ENCODE results near the gene HSD17B2.

Gene HSD17B2

GRCh38 chr16:82024883-82025282 lies 10.2 kb upstream of the HSD17B2 start:
- H3K9me3 Mint-ChIP-seq: no peaks in the 10 kb centered on the region
- no peak overlapping the region for H3K4me3 Mint-ChIP-seq
- H3K27ac Mint-ChIP-seq (ENCODE audit: low read depth): no peak overlapping the region
- no peak for DNase-seq (ENCODE audit: low spot score in 2 of 2)
- peaks cover 40% of the 10 kb centered on the region for H3K27me3 Mint-ChIP-seq
- no peak for ATAC-seq (replicated peaks; ENCODE audit: extremely low read depth, poor library complexity, severe bottlenecking)
- no peaks in the 10 kb centered on the region for H3K4me1 Mint-ChIP-seq
- no peaks in the 10 kb centered on the region for H3K36me3 Mint-ChIP-seq (ENCODE audit: insufficient read depth)

- ATAC-seq (replicated peaks; ENCODE audit: extremely low read depth, poor library complexity, severe bottlenecking): no peak
Observed at GRCh38 chr16:82027629-82028064, 7.4 kb upstream of the HSD17B2 start.

GRCh38 chr16:82031116-82032084 lies 3.7 kb upstream of the HSD17B2 start:
- no peak overlapping the region for H3K27ac Mint-ChIP-seq (ENCODE audit: low read depth)
- no peak for DNase-seq (ENCODE audit: low spot score in 2 of 2)
- no peak for ATAC-seq (replicated peaks; ENCODE audit: extremely low read depth, poor library complexity, severe bottlenecking)
- H3K27me3 Mint-ChIP-seq: peaks cover 30% of the 10 kb centered on the region
- no peaks in the 10 kb centered on the region for H3K9me3 Mint-ChIP-seq
- H3K4me1 Mint-ChIP-seq: no peaks in the 10 kb centered on the region
- H3K4me3 Mint-ChIP-seq: no peak overlapping the region
- H3K36me3 Mint-ChIP-seq (ENCODE audit: insufficient read depth): no peaks in the 10 kb centered on the region

More at GRCh38 chr16:82027629-82028064, 7.4 kb upstream of the HSD17B2 start:
- peaks cover 35% of the 10 kb centered on the region for H3K27me3 Mint-ChIP-seq
- H3K9me3 Mint-ChIP-seq: no peaks in the 10 kb centered on the region
- no peaks in the 10 kb centered on the region for H3K4me1 Mint-ChIP-seq
- no peaks in the 10 kb centered on the region for H3K36me3 Mint-ChIP-seq (ENCODE audit: insufficient read depth)
- DNase-seq (ENCODE audit: low spot score in 2 of 2): no peak
- no peak overlapping the region for H3K27ac Mint-ChIP-seq (ENCODE audit: low read depth)
- no peak overlapping the region for H3K4me3 Mint-ChIP-seq

GRCh38 chr16:82033006-82033405 lies 2.0 kb upstream of the HSD17B2 start:
- H3K9me3 Mint-ChIP-seq: no peaks in the 10 kb centered on the region
- no peaks in the 10 kb centered on the region for H3K4me1 Mint-ChIP-seq
- ATAC-seq (replicated peaks; ENCODE audit: extremely low read depth, poor library complexity, severe bottlenecking) (no peak), DNase-seq (ENCODE audit: low spot score in 2 of 2) (no peak)
- no peak overlapping the region for H3K27ac Mint-ChIP-seq (ENCODE audit: low read depth)
- no peak overlapping the region for H3K4me3 Mint-ChIP-seq
- H3K27me3 Mint-ChIP-seq: peaks cover 30% of the 10 kb centered on the region
- H3K36me3 Mint-ChIP-seq (ENCODE audit: insufficient read depth): no peaks in the 10 kb centered on the region

- H3K4me1 Mint-ChIP-seq: no peaks in the 10 kb centered on the region
- no peaks in the 10 kb centered on the region for H3K36me3 Mint-ChIP-seq (ENCODE audit: insufficient read depth)
- peaks cover 37% of the 10 kb centered on the region for H3K27me3 Mint-ChIP-seq
- no peak overlapping the region for H3K27ac Mint-ChIP-seq (ENCODE audit: low read depth)
- no peak for ATAC-seq (replicated peaks; ENCODE audit: extremely low read depth, poor library complexity, severe bottlenecking)
- H3K9me3 Mint-ChIP-seq: no peaks in the 10 kb centered on the region
- no peak overlapping the region for H3K4me3 Mint-ChIP-seq
- DNase-seq (ENCODE audit: low spot score in 2 of 2): no peak
Observed at GRCh38 chr16:82033683-82034300, 1.3 kb upstream of the HSD17B2 start.

GRCh38 chr16:82037251-82037650 lies 2.2 kb downstream of the HSD17B2 start:
- Mint-ChIP-seq H3K27ac (ENCODE audit: low read depth) (no peak overlapping the region), H3K4me1 (no peaks in the 10 kb centered on the region), H3K9me3 (no peaks in the 10 kb centered on the region), H3K4me3 (no peak overlapping the region), H3K27me3 (peaks cover 45% of the 10 kb centered on the region), H3K36me3 (ENCODE audit: insufficient read depth) (no peaks in the 10 kb centered on the region)
- DNase-seq (ENCODE audit: low spot score in 2 of 2): no peak
- no peak for ATAC-seq (replicated peaks; ENCODE audit: extremely low read depth, poor library complexity, severe bottlenecking)

GRCh38 chr16:82037666-82038065 lies 2.6 kb downstream of the HSD17B2 start:
- H3K4me3 Mint-ChIP-seq: no peak overlapping the region
- DNase-seq (ENCODE audit: low spot score in 2 of 2) (no peak), ATAC-seq (replicated peaks; ENCODE audit: extremely low read depth, poor library complexity, severe bottlenecking) (no peak)
- H3K4me1 Mint-ChIP-seq: no peaks in the 10 kb centered on the region
- no peak overlapping the region for H3K27ac Mint-ChIP-seq (ENCODE audit: low read depth)
- no peaks in the 10 kb centered on the region for H3K36me3 Mint-ChIP-seq (ENCODE audit: insufficient read depth)
- peaks cover 41% of the 10 kb centered on the region for H3K27me3 Mint-ChIP-seq
- H3K9me3 Mint-ChIP-seq: no peaks in the 10 kb centered on the region

- Mint-ChIP-seq H3K4me3 (no peak overlapping the region), H3K27ac (ENCODE audit: low read depth) (no peak overlapping the region), H3K36me3 (ENCODE audit: insufficient read depth) (no peaks in the 10 kb centered on the region), H3K9me3 (no peaks in the 10 kb centered on the region), H3K27me3 (peaks cover 19% of the 10 kb centered on the region), H3K4me1 (no peaks in the 10 kb centered on the region)
- DNase-seq (ENCODE audit: low spot score in 2 of 2): no peak
- no peak for ATAC-seq (replicated peaks; ENCODE audit: extremely low read depth, poor library complexity, severe bottlenecking)
Observed at GRCh38 chr16:82040296-82040695, 5.2 kb downstream of the HSD17B2 start.

GRCh38 chr16:82041542-82041941 lies 6.5 kb downstream of the HSD17B2 start:
- Mint-ChIP-seq H3K36me3 (ENCODE audit: insufficient read depth) (no peaks in the 10 kb centered on the region), H3K4me3 (no peak overlapping the region), H3K27me3 (peaks cover 18% of the 10 kb centered on the region), H3K4me1 (no peaks in the 10 kb centered on the region), H3K9me3 (no peaks in the 10 kb centered on the region), H3K27ac (ENCODE audit: low read depth) (no peak overlapping the region)
- ATAC-seq (replicated peaks; ENCODE audit: extremely low read depth, poor library complexity, severe bottlenecking): no peak
- DNase-seq (ENCODE audit: low spot score in 2 of 2): no peak

- no peaks in the 10 kb centered on the region for H3K36me3 Mint-ChIP-seq (ENCODE audit: insufficient read depth)
- DNase-seq (ENCODE audit: low spot score in 2 of 2) (no peak), ATAC-seq (replicated peaks; ENCODE audit: extremely low read depth, poor library complexity, severe bottlenecking) (no peak)
- peaks cover 23% of the 10 kb centered on the region for H3K27me3 Mint-ChIP-seq
- H3K9me3 Mint-ChIP-seq: no peaks in the 10 kb centered on the region
- H3K4me1 Mint-ChIP-seq: no peaks in the 10 kb centered on the region
- no peak overlapping the region for H3K4me3 Mint-ChIP-seq
- H3K27ac Mint-ChIP-seq (ENCODE audit: low read depth): no peak overlapping the region
Observed at GRCh38 chr16:82042144-82042543, 7.1 kb downstream of the HSD17B2 start.

- H3K4me3 Mint-ChIP-seq: no peak overlapping the region
- H3K27me3 Mint-ChIP-seq: peaks cover 30% of the 10 kb centered on the region
- H3K9me3 Mint-ChIP-seq: no peaks in the 10 kb centered on the region
- DNase-seq (ENCODE audit: low spot score in 2 of 2): no peak
- H3K27ac Mint-ChIP-seq (ENCODE audit: low read depth): no peak overlapping the region
- H3K4me1 Mint-ChIP-seq: no peaks in the 10 kb centered on the region
- no peak for ATAC-seq (replicated peaks; ENCODE audit: extremely low read depth, poor library complexity, severe bottlenecking)
- H3K36me3 Mint-ChIP-seq (ENCODE audit: insufficient read depth): no peaks in the 10 kb centered on the region
Observed at GRCh38 chr16:82042846-82043245, 7.8 kb downstream of the HSD17B2 start.

- Mint-ChIP-seq H3K4me3 (no peak overlapping the region), H3K27me3 (peaks cover 34% of the 10 kb centered on the region), H3K9me3 (no peaks in the 10 kb centered on the region), H3K4me1 (no peaks in the 10 kb centered on the region), H3K36me3 (ENCODE audit: insufficient read depth) (no peaks in the 10 kb centered on the region), H3K27ac (ENCODE audit: low read depth) (no peak overlapping the region)
- DNase-seq (ENCODE audit: low spot score in 2 of 2): no peak
- ATAC-seq (replicated peaks; ENCODE audit: extremely low read depth, poor library complexity, severe bottlenecking): no peak
Observed at GRCh38 chr16:82043680-82044584, 8.9 kb downstream of the HSD17B2 start.

Data from central memory CD8-positive, alpha-beta T cell (primary cell).